GM23338 (cell line): ENCODE data around the gene ACAD8. TPM values are rescaled to one million over a fixed set of nuclear protein-coding genes. Genes with fewer than 3 reads are reported as not detected.

Experiments used
- ATAC-seq: fragments of 200-7000 bp; cut with Tn5 transposase; 3 replicates; pipeline ENCODE4 v1.9.1; 2020
- DNase-seq: peaks from one replicate; pipeline ENCODE4 v3.0.0-alpha.2; 2015; ENCODE audit warnings: low spot score
- H2AFZ ChIP-seq: fragments of 200-600 bp; sonication (generic); 2 replicates; pipeline ENCODE4 v1.8.0; 2016; ENCODE audit warnings: antibody characterized with exemption, mild to moderate bottlenecking, moderate library complexity
- H3F3A ChIP-seq: fragments of 200-600 bp; sonication (generic); replicated peaks from 2 replicates; pipeline ENCODE4 v1.8.0; 2017; ENCODE audit warnings: antibody characterized with exemption, mixed run types, low read depth
- H3K27ac ChIP-seq: fragments of 200-600 bp; sonication (generic); 2 replicates; pipeline ENCODE4 v1.6.1; 2016; ENCODE audit warnings: low read depth
- H3K27me3 ChIP-seq: fragments of 200-600 bp; sonication (generic); 2 replicates; pipeline ENCODE4 v1.8.0; 2016; ENCODE audit warnings: mild to moderate bottlenecking, mixed run types, moderate library complexity; ENCODE audit not compliant: insufficient read depth
- H3K36me3 ChIP-seq: fragments of 200-600 bp; sonication (generic); 2 replicates; pipeline ENCODE4 v1.8.0; 2016; ENCODE audit warnings: mild to moderate bottlenecking; ENCODE audit not compliant: insufficient read depth
- H3K4me1 ChIP-seq: fragments of 200-600 bp; sonication (generic); 2 replicates; pipeline ENCODE4 v1.8.0; 2016; ENCODE audit warnings: mild to moderate bottlenecking, moderate library complexity; ENCODE audit not compliant: insufficient read depth
- H3K4me2 ChIP-seq: fragments of 200-600 bp; sonication (generic); 2 replicates; pipeline ENCODE4 v1.7.1; 2017; ENCODE audit warnings: mixed run types
- H3K4me3 ChIP-seq: fragments of 200-600 bp; sonication (generic); 2 replicates; pipeline ENCODE4 v1.6.1; 2016; ENCODE audit warnings: mixed run types
- H3K79me2 ChIP-seq: fragments of 200-600 bp; sonication (generic); replicated peaks from 2 replicates; pipeline ENCODE4 v1.8.0; 2017; ENCODE audit warnings: mild to moderate bottlenecking; ENCODE audit not compliant: insufficient read depth
- H3K9me2 ChIP-seq: fragments of 200-600 bp; sonication (generic); 2 replicates; pipeline ENCODE4 v1.8.0; 2017; ENCODE audit not compliant: insufficient read depth
- H4K20me1 ChIP-seq: fragments of 200-600 bp; sonication (generic); replicated peaks from 2 replicates; pipeline ENCODE4 v1.8.0; 2017; ENCODE audit warnings: mild to moderate bottlenecking; ENCODE audit not compliant: insufficient read depth
- H3K27ac Mint-ChIP-seq: 2 replicates; pipeline ENCODE4 v1.8.0; 2020; ENCODE audit warnings: inconsistent platforms, mild to moderate bottlenecking, moderate library complexity, mixed read lengths
- H3K27me3 Mint-ChIP-seq: 3 replicates; pipeline ENCODE4 v1.8.0; 2022; ENCODE audit warnings: low read depth, mild to moderate bottlenecking, moderate library complexity, mixed read lengths, inconsistent platforms; ENCODE audit not compliant: insufficient read depth, poor library complexity
- H3K36me3 Mint-ChIP-seq: 3 replicates; pipeline ENCODE4 v1.8.0; 2021; ENCODE audit warnings: low read depth, mild to moderate bottlenecking, inconsistent platforms, moderate library complexity, mixed read lengths
- H3K4me1 Mint-ChIP-seq: 3 replicates; pipeline ENCODE4 v1.8.0; 2020; ENCODE audit warnings: mild to moderate bottlenecking, inconsistent platforms, mixed read lengths
- H3K4me3 Mint-ChIP-seq: 3 replicates; pipeline ENCODE4 v1.8.0; 2021; ENCODE audit warnings: moderate library complexity, mild to moderate bottlenecking, inconsistent platforms, mixed read lengths
- H3K9me3 Mint-ChIP-seq: 3 replicates; pipeline ENCODE4 v1.8.0; 2020; ENCODE audit warnings: moderate library complexity, mild to moderate bottlenecking, inconsistent platforms, mixed read lengths
- CREB1 ChIP-seq: fragments of 250-450 bp; sonication (Bioruptor Pico); IDR thresholded peaks from 2 replicates; pipeline ENCODE4 v1.5.0; 2020; ENCODE audit warnings: low read depth, mild to moderate bottlenecking, moderate library complexity
- CTCF ChIP-seq, 2 experiments: fragments of 200-600 bp in 1 of 2; sonication (generic) in 1 of 2; conservative IDR thresholded peaks; 2 replicates each; pipeline versions ENCODE4 v1.5.1 to v1.6.1; 2016 to 2017; ENCODE audit warnings: antibody characterized with exemption in 2 of 2, low read depth in 2 of 2, mild to moderate bottlenecking in 2 of 2, moderate library complexity in 1 of 2
- ETS1 ChIP-seq: IDR thresholded peaks from 2 replicates; pipeline ENCODE4 v1.6.1; 2016; ENCODE audit warnings: antibody characterized with exemption
- EZH2 ChIP-seq: fragments of 200-600 bp; sonication (generic); IDR thresholded peaks from one replicate; pipeline ENCODE4 v1.8.0; 2017; ENCODE audit warnings: antibody characterized with exemption, mild to moderate bottlenecking, low read depth; ENCODE audit not compliant: unreplicated experiment
- EZH2phosphoT487 ChIP-seq: fragments of 200-600 bp; sonication (generic); IDR thresholded peaks from one replicate; pipeline ENCODE4 v1.8.1; 2018; ENCODE audit warnings: antibody characterized with exemption; ENCODE audit not compliant: unreplicated experiment
- JUNB ChIP-seq: IDR thresholded peaks from one replicate; pipeline ENCODE4 v1.6.1; 2016; ENCODE audit warnings: antibody characterized with exemption; ENCODE audit not compliant: unreplicated experiment
- NANOG ChIP-seq: IDR thresholded peaks from 2 replicates; pipeline ENCODE4 v1.6.1; 2016; ENCODE audit warnings: antibody characterized with exemption, borderline replicate concordance
- POLR2AphosphoS5 ChIP-seq: IDR thresholded peaks from 2 replicates; pipeline ENCODE4 v1.6.1; 2016; ENCODE audit warnings: antibody characterized with exemption, low read depth
- REST ChIP-seq: IDR thresholded peaks from one replicate; pipeline ENCODE4 v1.6.1; 2018; ENCODE audit warnings: antibody characterized with exemption; ENCODE audit not compliant: unreplicated experiment
- STAT1 ChIP-seq: IDR thresholded peaks from one replicate; pipeline ENCODE4 v1.6.1; 2016; ENCODE audit warnings: antibody characterized with exemption; ENCODE audit not compliant: unreplicated experiment
- ZNF114 ChIP-seq: fragments of 250-450 bp; sonication (Bioruptor Pico); IDR thresholded peaks from 2 replicates; pipeline ENCODE4 v1.5.0; 2020; ENCODE audit warnings: mild to moderate bottlenecking, moderate library complexity
- ZNF331 ChIP-seq: fragments of 250-450 bp; sonication (Bioruptor Pico); IDR thresholded peaks from 2 replicates; pipeline ENCODE4 v1.5.0; 2020; ENCODE audit warnings: low read depth, mild to moderate bottlenecking, moderate library complexity
- polyA plus RNA-seq: library from polyadenylated mRNA; unstranded; fragments of >200 nt; fragmentation: Nextera tagmentation; extraction: Ambion mirVana; gene quantifications from 2 replicates; pipeline ENCODE4 v1.2.1, GENCODE V29; 2016
- total RNA-seq: library from RNA; depleted of rRNA; stranded (reverse); fragments of >200 nt; shearing (Covaris generic); gene quantifications from 2 replicates; pipeline ENCODE4 v1.2.3, GENCODE V29; 2014

ACAD8 gene
- total and polyA plus RNA-seq, 2 experiments from 2014 or later, result 43.2 to 65.4 TPM

GRCh38 chr11:134230339-134230738, 23.0 kb upstream of the ACAD8 start:
- Histone ChIP-seq H3K9me2 (no peaks in the 10 kb centered on the region), H3K79me2 (peaks cover 40% of the 10 kb centered on the region), H4K20me1 (peaks cover 16% of the 10 kb centered on the region), H3K4me3 (no peak overlapping the region), H3K36me3 (no peaks in the 10 kb centered on the region), H3K4me2 (no peak overlapping the region), H2AFZ (no peak overlapping the region), H3K27ac (no peak overlapping the region), H3F3A (0 out of 2 replicates have a peak, but pooled peaks cover 1% of the 10 kb centered on the region), H3K4me1 (peaks cover 6% of the 10 kb centered on the region; the same call in 1 of the 2 replicates), H3K27me3 (peaks cover 12% of the 10 kb centered on the region; the same call in 1 of the 2 replicates)
- no peaks in the 10 kb centered on the region for H3K36me3 Mint-ChIP-seq
- H3K4me1 Mint-ChIP-seq, result peaks cover 15% of the 10 kb centered on the region
- ATAC-seq (no peak), DNase-seq (no peak)
- H3K9me3 Mint-ChIP-seq, result no peaks in the 10 kb centered on the region
- TF ChIP-seq POLR2AphosphoS5 (no peak), EZH2 (no peak), ETS1 (no peak), CREB1 (CRISPR knock-in tag) (no peak)
- H3K4me3 Mint-ChIP-seq, result no peak overlapping the region
- no peak overlapping the region for H3K27ac Mint-ChIP-seq
- H3K27me3 Mint-ChIP-seq, result peaks cover 9% of the 10 kb centered on the region

- no peaks in the 10 kb centered on the region for H3K9me3 Mint-ChIP-seq
- H3K27me3 ChIP-seq, result no peaks in the 10 kb centered on the region
- H3K9me2 ChIP-seq, result no peaks in the 10 kb centered on the region
- no peaks in the 10 kb centered on the region; the same call in 2 of the 3 replicates for H3K36me3 Mint-ChIP-seq
- no peaks in the 10 kb centered on the region for H3K36me3 ChIP-seq
- no peak for DNase-seq
- H3K4me2 ChIP-seq, result no peak overlapping the region
- H3K27ac Mint-ChIP-seq, result no peak overlapping the region
- no peak overlapping the region for H3K4me3 ChIP-seq
- no peak overlapping the region for H3K27ac ChIP-seq
- H3K27me3 Mint-ChIP-seq, result peaks cover 4% of the 10 kb centered on the region
- H3K4me3 Mint-ChIP-seq, result no peak overlapping the region
- peaks cover 4% of the 10 kb centered on the region for H4K20me1 ChIP-seq
- H3F3A ChIP-seq, result no peaks in the 10 kb centered on the region
- H3K79me2 ChIP-seq, result peaks cover 23% of the 10 kb centered on the region
- no peak for ATAC-seq
- H2AFZ ChIP-seq, result no peak overlapping the region
- no peaks in the 10 kb centered on the region for H3K4me1 ChIP-seq
- peaks cover 8% of the 10 kb centered on the region for H3K4me1 Mint-ChIP-seq
- TF ChIP-seq EZH2, result no peak
- no peak for TF ChIP-seq ZNF114
- no peak for TF ChIP-seq JUNB
- no peak for TF ChIP-seq ZNF331 (CRISPR knock-in tag)
- no peak for TF ChIP-seq CREB1 (CRISPR knock-in tag)
- no peak for TF ChIP-seq CTCF (conservative IDR thresholded peaks at IDR 0.05; ENCODE audit: low read depth in 2 of 2)
- TF ChIP-seq ETS1, result no peak
- no peak for TF ChIP-seq STAT1
- TF ChIP-seq EZH2phosphoT487, result no peak
- TF ChIP-seq NANOG, result no peak
- no peak for TF ChIP-seq REST
Observed at GRCh38 chr11:134231958-134232659, 21.3 kb upstream of the ACAD8 start.
